Brain pericyte (primary cell): ENCODE results near the gene SIT1.

Experiments used
- DNase-seq: peaks from one replicate; pipeline ENCODE4 v3.0.0-alpha.2; 2012; ENCODE audit warnings: low read depth, low spot score

SIT1 gene

GRCh38 chr9:35682520-35683315 lies 32.0 kb upstream of the SIT1 start:
- DNase-seq, result no peak

- no peak for DNase-seq
These were observed 31.3 kb upstream of the SIT1 start for GRCh38 chr9:35682051-35682450.

GRCh38 chr9:35681341-35682002 lies 30.7 kb upstream of the SIT1 start:
- DNase-seq, result no peak

GRCh38 chr9:35680331-35681105 lies 29.8 kb upstream of the SIT1 start:
- DNase-seq, result no peak

GRCh38 chr9:35679766-35680330 lies 29.1 kb upstream of the SIT1 start:
- DNase-seq, result no peak

GRCh38 chr9:35679091-35679490 lies 28.4 kb upstream of the SIT1 start:
- no peak for DNase-seq

GRCh38 chr9:35675732-35676392 lies 25.1 kb upstream of the SIT1 start:
- DNase-seq, result no peak

GRCh38 chr9:35675204-35675603 lies 24.5 kb upstream of the SIT1 start:
- no peak for DNase-seq

- DNase-seq, result no peak
These were observed 23.3 kb upstream of the SIT1 start for GRCh38 chr9:35674025-35674361.

GRCh38 chr9:35673132-35674024 lies 22.6 kb upstream of the SIT1 start, which contains the start of gene CA9:
CA9 (plus strand) TSS chr9:35673928; CDS start chr9:35673960, 32 bp downstream.
- DNase-seq, result no peak

GRCh38 chr9:35669331-35670145 lies 18.8 kb upstream of the SIT1 start:
- no peak for DNase-seq

GRCh38 chr9:35667939-35668338 lies 17.2 kb upstream of the SIT1 start:
- DNase-seq, result no peak

GRCh38 chr9:35666549-35666948 lies 15.8 kb upstream of the SIT1 start:
- no peak for DNase-seq

GRCh38 chr9:35666045-35666444 lies 15.3 kb upstream of the SIT1 start:
- no peak for DNase-seq

- no peak for DNase-seq
These were observed 14.7 kb upstream of the SIT1 start for GRCh38 chr9:35665471-35665818.

- peak; percentile 36 for DNase-seq
These were observed 14.1 kb upstream of the SIT1 start, which contains the start of gene ARHGEF39 for GRCh38 chr9:35664531-35665470. ARHGEF39 (minus strand) TSS chr9:35665195; CDS start chr9:35665169, 26 bp downstream.

GRCh38 chr9:35662437-35662836 lies 11.7 kb upstream of the SIT1 start:
- no peak for DNase-seq

GRCh38 chr9:35661756-35662350 lies 11.1 kb upstream of the SIT1 start:
- DNase-seq, result no peak
